Liver (tissue), 3 donors: ENCODE results near the gene TESMIN.

Source experiments
- CTCF ChIP-seq: fragments of 150-350 bp; IDR thresholded peaks from 2 replicates; pipeline ENCODE4 v1.5.1; 2017; ENCODE audit warnings: improper control_type of control experiment, low read depth, low read length; ENCODE audit not compliant: missing input control
- FOXA2 ChIP-seq: IDR thresholded peaks from 2 replicates; pipeline ENCODE4 v1.6.1; 2016; ENCODE audit warnings: antibody characterized with exemption
- JUND ChIP-seq, 2 donors: IDR thresholded peaks; 2 replicates each; pipeline ENCODE4 v1.6.1; 2016; ENCODE audit warnings: antibody characterized with exemption in 2 of 2
- REST ChIP-seq: IDR thresholded peaks from 2 replicates; pipeline ENCODE4 v1.6.1; 2016; ENCODE audit warnings: antibody characterized with exemption, mild to moderate bottlenecking
- TAF1 ChIP-seq: conservative IDR thresholded peaks from 2 replicates; pipeline ENCODE4 v1.6.1; 2016; ENCODE audit warnings: antibody characterized with exemption, mild to moderate bottlenecking
- YY1 ChIP-seq: IDR thresholded peaks from 2 replicates; pipeline ENCODE4 v1.6.1; 2016; ENCODE audit warnings: antibody characterized with exemption, mild to moderate bottlenecking
- TF ChIP-seq, protein P1 (sequence below): IDR thresholded peaks from 2 replicates; pipeline ENCODE4 v1.6.1; 2016; ENCODE audit warnings: antibody characterized with exemption
- donor health status: healthy.
- donor health status: healthy.

DNA sequence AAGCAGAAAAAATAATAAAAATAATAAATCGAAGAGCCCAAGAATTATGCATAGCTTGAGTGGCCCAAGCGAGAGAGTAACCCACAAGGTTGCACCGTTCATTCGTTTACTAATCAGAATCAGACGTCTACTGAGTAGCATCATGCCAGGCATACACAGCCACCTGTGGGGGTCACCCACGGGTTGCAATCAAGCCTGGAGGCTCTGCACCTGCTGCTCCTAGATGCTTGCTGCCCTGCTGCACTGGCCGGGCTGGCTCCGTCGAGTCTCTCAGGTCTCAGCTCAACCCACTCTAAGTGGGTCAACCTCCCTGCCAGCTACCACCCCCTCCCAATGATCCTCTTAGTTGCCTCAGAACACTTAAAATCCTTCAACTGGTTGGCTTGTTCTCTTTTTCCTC, 2.0 kb upstream of the TESMIN start:
- TF ChIP-seq CTCF (no peak), REST (no peak), YY1 (no peak), TAF1 (no peak), JUND (IDR thresholded peaks at IDR 0.05) (no peak), FOXA2 (no peak)
- TF ChIP-seq, protein P1, sequence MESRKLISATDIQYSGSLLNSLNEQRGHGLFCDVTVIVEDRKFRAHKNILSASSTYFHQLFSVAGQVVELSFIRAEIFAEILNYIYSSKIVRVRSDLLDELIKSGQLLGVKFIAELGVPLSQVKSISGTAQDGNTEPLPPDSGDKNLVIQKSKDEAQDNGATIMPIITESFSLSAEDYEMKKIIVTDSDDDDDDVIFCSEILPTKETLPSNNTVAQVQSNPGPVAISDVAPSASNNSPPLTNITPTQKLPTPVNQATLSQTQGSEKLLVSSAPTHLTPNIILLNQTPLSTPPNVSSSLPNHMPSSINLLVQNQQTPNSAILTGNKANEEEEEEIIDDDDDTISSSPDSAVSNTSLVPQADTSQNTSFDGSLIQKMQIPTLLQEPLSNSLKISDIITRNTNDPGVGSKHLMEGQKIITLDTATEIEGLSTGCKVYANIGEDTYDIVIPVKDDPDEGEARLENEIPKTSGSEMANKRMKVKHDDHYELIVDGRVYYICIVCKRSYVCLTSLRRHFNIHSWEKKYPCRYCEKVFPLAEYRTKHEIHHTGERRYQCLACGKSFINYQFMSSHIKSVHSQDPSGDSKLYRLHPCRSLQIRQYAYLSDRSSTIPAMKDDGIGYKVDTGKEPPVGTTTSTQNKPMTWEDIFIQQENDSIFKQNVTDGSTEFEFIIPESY: no peak
